GM18505 (cell line): ENCODE data around the gene TRAF3.
A peak's percentile ranks its signal among the peaks of the same experiment; 100 is the strongest.
"Not testable (repeated sequence)": the region's sequence is repeated elsewhere in the genome, so short reads cannot be mapped to it uniquely, and the experiment has no call there.

ENCODE experiments used
- ATAC-seq: cut with Tn5 transposase; IDR thresholded peaks from one replicate; pipeline ENCODE4 v1.9.1; 2021; ENCODE audit not compliant: unreplicated experiment
- POLR2A ChIP-seq: IDR thresholded peaks from 4 replicates; pipeline ENCODE4 v1.6.1; 2011; ENCODE audit warnings: borderline replicate concordance; ENCODE audit not compliant: insufficient read depth, insufficient read length; ENCODE audit errors: extremely low read depth

Gene TRAF3

GRCh38 chr14:102922490-102923200 lies 145.4 kb downstream of the TRAF3 start, which contains the start of gene AMN:
Gene AMN (plus strand): TSS chr14:102922663. CDS start chr14:102922689, 26 bp downstream.
- no peak for TF ChIP-seq POLR2A
- ATAC-seq, result no peak

GRCh38 chr14:102923201-102923924 lies 146.1 kb downstream of the TRAF3 start:
- no peak for TF ChIP-seq POLR2A
- no peak for ATAC-seq

GRCh38 chr14:102923925-102924486 lies 146.8 kb downstream of the TRAF3 start:
- no peak for ATAC-seq
- TF ChIP-seq POLR2A, result no peak

GRCh38 chr14:102924632-102925588 lies 147.7 kb downstream of the TRAF3 start:
- TF ChIP-seq POLR2A, result no peak
- no peak for ATAC-seq

GRCh38 chr14:102925646-102926045 lies 148.4 kb downstream of the TRAF3 start:
- ATAC-seq, result no peak
- no peak for TF ChIP-seq POLR2A

- no peak for TF ChIP-seq POLR2A
- no peak for ATAC-seq
Measured at GRCh38 chr14:102926104-102926503, 148.9 kb downstream of the TRAF3 start.

GRCh38 chr14:102926840-102927239 lies 149.6 kb downstream of the TRAF3 start:
- not testable (repeated sequence) for ATAC-seq

GRCh38 chr14:102927346-102927877 lies 150.2 kb downstream of the TRAF3 start:
- ATAC-seq, result no peak
- no peak for TF ChIP-seq POLR2A

- ATAC-seq, result peak; percentile 8
- TF ChIP-seq POLR2A, result no peak
Measured at GRCh38 chr14:102927878-102928411, 150.7 kb downstream of the TRAF3 start.

- TF ChIP-seq POLR2A, result no peak
- peak; percentile 50 for ATAC-seq
Measured at GRCh38 chr14:102928412-102929240, 151.4 kb downstream of the TRAF3 start.

- no peak for TF ChIP-seq POLR2A
- no peak for ATAC-seq
Measured at GRCh38 chr14:102929241-102930137, 152.2 kb downstream of the TRAF3 start.
